ENCODE data around the gene UBE2K.

- TF ChIP-seq EP300 (IDR thresholded peaks at IDR 0.05) (no peak), CTCF (IDR thresholded peaks at IDR 0.05) (no peak)
Observed at GRCh38 chr4:39732728-39733127, 34.8 kb downstream of the UBE2K start.
